BLaER1 treated with 17β-estradiol and CSF1 and Interleukin-3, amounts not matched to agents 10 nM and 100 nM (cell line): ENCODE data around the gene UNK.

Experiments used
- H3K27ac ChIP-seq, 11 experiments: shearing (Covaris generic); formaldehyde crosslinking; 2 replicates each; pipeline ENCODE4 v1.8.1; 2022
- H3K27me3 ChIP-seq, 11 experiments: shearing (Covaris generic); formaldehyde crosslinking; 2 replicates each; pipeline ENCODE4 v1.8.1; 2022
- H3K36me3 ChIP-seq, 11 experiments: shearing (Covaris generic); formaldehyde crosslinking; 2 replicates each; pipeline ENCODE4 v1.8.1; 2022
- H3K4me1 ChIP-seq, 10 experiments: shearing (Covaris generic); formaldehyde crosslinking; 2 replicates each; pipeline ENCODE4 v1.8.1; 2022
- H3K4me2 ChIP-seq, 11 experiments: shearing (Covaris generic); formaldehyde crosslinking; 2 replicates each; pipeline ENCODE4 v1.8.1; 2022
- H3K4me3 ChIP-seq, 10 experiments: shearing (Covaris generic); formaldehyde crosslinking; 2 replicates each; pipeline ENCODE4 v1.8.1; 2022
- H3K9ac ChIP-seq, 11 experiments: shearing (Covaris generic); formaldehyde crosslinking; 2 replicates each; pipeline ENCODE4 v1.8.1; 2022
- H3K9me3 ChIP-seq, 11 experiments: shearing (Covaris generic); formaldehyde crosslinking; replicated peaks in 1 of 11; 2 replicates each; pipeline ENCODE4 v1.8.1; 2022
- H4K20me1 ChIP-seq, 11 experiments: shearing (Covaris generic); formaldehyde crosslinking; 2 replicates each; pipeline ENCODE4 v1.8.1; 2022
- Cebpa-rat ChIP-seq, 11 experiments: shearing (Covaris generic); IDR thresholded peaks; 2 replicates each; pipeline ENCODE4 v1.8.1; 2022

Gene UNK

DNA sequence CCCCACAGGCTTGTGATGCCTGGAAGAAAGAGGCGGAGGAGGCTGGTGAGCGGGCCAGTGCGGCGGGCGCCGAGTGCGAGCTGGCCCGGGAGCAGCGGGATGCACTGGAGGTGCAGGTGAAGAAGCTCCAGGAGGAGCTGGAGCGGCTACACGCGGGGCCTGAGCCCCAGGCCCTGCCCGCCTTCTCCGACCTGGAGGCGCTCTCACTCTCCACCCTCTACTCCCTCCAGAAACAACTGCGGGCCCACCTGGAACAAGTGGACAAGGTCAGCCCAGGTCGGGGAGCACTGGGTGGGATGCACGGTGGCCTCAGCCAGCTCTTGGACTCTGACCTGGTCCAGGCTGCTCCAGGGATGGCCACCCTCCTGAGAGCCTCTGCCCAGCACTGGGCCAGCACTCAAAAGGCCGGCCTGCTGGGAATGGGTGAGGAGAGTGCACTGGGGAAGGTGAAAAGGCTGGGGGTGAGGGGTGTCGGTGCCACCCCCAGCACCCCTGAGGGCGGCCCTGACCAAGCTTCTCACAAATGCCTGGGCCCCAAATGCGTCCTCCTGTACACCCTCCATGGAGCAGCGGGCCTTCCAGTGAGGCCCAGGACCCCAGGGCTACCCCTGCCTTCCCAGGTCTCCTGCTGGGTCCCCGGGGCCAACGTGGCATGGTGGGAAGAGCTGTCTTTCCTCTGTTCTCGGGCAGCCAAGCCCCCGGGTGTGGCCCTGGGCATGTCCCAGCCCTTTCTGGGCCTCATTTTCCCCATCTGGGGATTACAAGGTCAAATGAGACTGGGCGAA is 38.8 kb downstream of the UNK start:
- Histone ChIP-seq H3K4me1 (peaks cover 29 to 47% (median 37%) of the 10 kb centered on the region in 10 experiments), H3K4me3 (no peak overlapping the region), H3K27ac (no peak overlapping the region), H3K9ac (peak overlapping the region in 4 of 11 experiments; percentile 22 to 48 (median 36); a peak in 4 of 22 replicates), H3K36me3 (peaks cover 76 to 97% (median 87%) of the 10 kb centered on the region in 11 experiments), H3K27me3 (no peaks in the 10 kb centered on the region), H4K20me1 (peaks cover 9 to 98% (median 46%) of the 10 kb centered on the region in 11 experiments; a peak in 19 of 22 replicates), H3K9me3 (no peaks in the 10 kb centered on the region), H3K4me2 (peak overlapping the region in 1 of 11 experiments; percentile 74; a peak in 1 of 22 replicates)
- no peak for TF ChIP-seq Cebpa-rat (IDR thresholded peaks at IDR 0.05)

DNA sequence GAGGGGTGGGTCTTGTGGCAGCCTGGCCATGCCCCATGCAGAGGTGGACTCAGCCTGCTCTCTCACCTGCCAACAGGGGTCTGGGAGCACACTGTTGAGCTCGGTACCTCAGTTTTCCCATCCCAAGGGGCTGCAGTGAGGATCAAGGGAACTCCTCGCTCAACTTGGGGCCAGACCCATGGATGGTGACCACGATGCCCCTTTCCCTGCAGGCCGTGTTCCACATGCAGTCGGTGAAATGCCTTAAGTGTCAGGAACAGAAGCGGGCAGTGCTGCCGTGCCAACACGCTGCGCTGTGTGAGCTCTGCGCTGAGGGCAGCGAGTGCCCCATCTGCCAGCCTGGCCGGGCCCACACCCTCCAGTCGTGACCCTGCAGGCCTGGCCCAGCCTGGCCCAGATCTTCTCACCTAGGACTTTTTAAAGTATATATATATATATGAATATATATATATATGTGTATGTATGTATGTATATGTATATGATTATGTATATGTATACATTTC is 39.5 kb downstream of the UNK start:
- H3K4me3 ChIP-seq = no peak overlapping the region
- no peak for TF ChIP-seq Cebpa-rat (IDR thresholded peaks at IDR 0.05)
- peaks cover 76 to 97% (median 87%) of the 10 kb centered on the region in 11 experiments for H3K36me3 ChIP-seq
- peaks cover 31 to 53% (median 43%) of the 10 kb centered on the region in 10 experiments for H3K4me1 ChIP-seq
- peak overlapping the region in 2 of 11 experiments; percentile 28 to 77; a peak in 3 of 22 replicates for H3K9ac ChIP-seq
- H3K4me2 ChIP-seq = peak overlapping the region in 2 of 11 experiments; percentile 74; a peak in 3 of 22 replicates
- H4K20me1 ChIP-seq = peaks cover 16 to 99% (median 53%) of the 10 kb centered on the region in 11 experiments; a peak in 19 of 22 replicates
- H3K9me3 ChIP-seq = no peaks in the 10 kb centered on the region
- H3K27ac ChIP-seq = no peak overlapping the region
- no peaks in the 10 kb centered on the region for H3K27me3 ChIP-seq

GRCh38 chr17:75824666-75825065 is 40.1 kb downstream of the UNK start:
- Histone ChIP-seq H3K4me2 (peak overlapping the region in 4 of 11 experiments; percentile 12 to 74 (median 56); a peak in 6 of 22 replicates), H4K20me1 (peaks cover 16 to 99% (median 53%) of the 10 kb centered on the region in 11 experiments; a peak in 19 of 22 replicates), H3K27me3 (no peaks in the 10 kb centered on the region), H3K9ac (peak overlapping the region in 8 of 11 experiments; percentile 27 to 77 (median 42); a peak in 9 of 22 replicates), H3K27ac (peak overlapping the region in 5 of 11 experiments; percentile 4 to 73 (median 37); a peak in 7 of 22 replicates), H3K4me1 (peaks cover 31 to 55% (median 44%) of the 10 kb centered on the region in 10 experiments), H3K9me3 (no peaks in the 10 kb centered on the region), H3K4me3 (no peak overlapping the region), H3K36me3 (peaks cover 75 to 97% (median 87%) of the 10 kb centered on the region in 11 experiments)
- no peak for TF ChIP-seq Cebpa-rat (IDR thresholded peaks at IDR 0.05)

DNA sequence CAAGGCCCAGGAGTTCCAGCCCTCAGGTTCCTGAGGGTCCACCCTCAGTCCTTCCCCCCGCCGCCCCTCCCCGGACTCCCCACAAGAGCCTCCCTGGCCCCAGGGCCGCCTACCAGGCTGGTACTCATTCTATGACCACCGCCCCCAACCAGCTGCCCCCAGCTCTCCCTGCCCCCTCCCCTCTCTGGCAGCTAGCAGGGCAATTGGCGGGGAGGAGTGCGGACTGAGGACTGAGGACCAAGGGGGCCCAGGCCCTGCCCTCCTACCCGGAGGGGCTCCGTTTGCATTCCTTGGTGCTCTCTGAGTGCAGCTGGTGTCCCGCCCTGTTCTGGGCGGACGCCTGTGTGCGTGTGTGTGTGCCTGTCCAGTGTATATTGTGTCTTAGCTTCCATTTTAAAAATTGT is 40.5 kb downstream of the UNK start:
- peaks cover 31 to 55% (median 47%) of the 10 kb centered on the region in 10 experiments for H3K4me1 ChIP-seq
- H3K27me3 ChIP-seq = no peaks in the 10 kb centered on the region
- H3K9me3 ChIP-seq = no peaks in the 10 kb centered on the region
- peaks cover 75 to 97% (median 87%) of the 10 kb centered on the region in 11 experiments for H3K36me3 ChIP-seq
- H3K4me3 ChIP-seq = no peak overlapping the region
- peaks cover 16 to 99% (median 53%) of the 10 kb centered on the region in 11 experiments; a peak in 19 of 22 replicates for H4K20me1 ChIP-seq
- no peak for TF ChIP-seq Cebpa-rat (IDR thresholded peaks at IDR 0.05)
- peak overlapping the region in 3 of 11 experiments; percentile 37 to 74 (median 74); a peak in 3 of 22 replicates for H3K4me2 ChIP-seq
- peak overlapping the region in 5 of 11 experiments; percentile 27 to 77 (median 54); a peak in 6 of 22 replicates for H3K9ac ChIP-seq
- peak overlapping the region in 3 of 11 experiments; percentile 4 to 73 (median 60); a peak in 2 of 22 replicates for H3K27ac ChIP-seq

DNA sequence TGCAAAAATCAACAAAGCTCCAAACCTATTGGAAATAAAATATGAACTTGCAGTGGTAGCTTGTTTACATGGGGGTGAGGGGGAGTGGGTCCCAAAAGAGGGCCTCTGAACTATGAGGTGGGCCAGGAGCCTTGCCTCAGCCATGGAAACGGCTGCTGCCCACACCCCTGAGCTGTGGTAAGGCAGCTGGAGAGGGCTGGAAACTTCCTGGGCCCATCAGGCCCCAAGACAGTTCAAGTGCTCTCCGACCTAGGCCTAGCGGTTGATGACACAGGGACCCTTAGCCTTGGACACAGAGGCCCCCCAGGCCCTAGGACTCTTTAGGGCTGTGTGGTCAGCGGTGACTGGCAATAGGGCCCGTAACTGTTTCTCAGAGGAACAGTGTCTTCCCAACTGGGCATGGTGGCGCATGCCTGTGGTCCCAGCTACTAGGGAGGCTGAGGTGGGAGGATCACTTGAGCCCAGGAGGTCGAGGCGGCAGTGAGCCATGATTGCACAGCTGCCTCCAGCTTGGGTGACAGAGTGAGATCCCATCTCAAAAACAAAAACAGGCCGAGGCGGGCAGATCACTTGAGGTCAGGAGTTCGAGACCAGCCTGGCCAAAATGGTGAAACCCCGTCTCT is 41.3 kb downstream of the UNK start:
- no peaks in the 10 kb centered on the region for H3K27me3 ChIP-seq
- peak overlapping the region in 5 of 11 experiments; percentile 4 to 71 (median 21); a peak in 7 of 22 replicates for H3K27ac ChIP-seq
- peak overlapping the region in 5 of 11 experiments; percentile 29 to 88 (median 78); a peak in 7 of 22 replicates for H3K4me2 ChIP-seq
- peaks cover 75 to 97% (median 87%) of the 10 kb centered on the region in 11 experiments for H3K36me3 ChIP-seq
- H3K9ac ChIP-seq = peak overlapping the region in 7 of 11 experiments; percentile 3 to 38 (median 27); a peak in 4 of 22 replicates
- peaks cover 35 to 58% (median 49%) of the 10 kb centered on the region in 10 experiments for H3K4me1 ChIP-seq
- peaks cover 16 to 99% (median 54%) of the 10 kb centered on the region in 11 experiments; a peak in 19 of 22 replicates for H4K20me1 ChIP-seq
- TF ChIP-seq Cebpa-rat (IDR thresholded peaks at IDR 0.05) = no peak
- no peaks in the 10 kb centered on the region for H3K9me3 ChIP-seq
- H3K4me3 ChIP-seq = no peak overlapping the region

DNA sequence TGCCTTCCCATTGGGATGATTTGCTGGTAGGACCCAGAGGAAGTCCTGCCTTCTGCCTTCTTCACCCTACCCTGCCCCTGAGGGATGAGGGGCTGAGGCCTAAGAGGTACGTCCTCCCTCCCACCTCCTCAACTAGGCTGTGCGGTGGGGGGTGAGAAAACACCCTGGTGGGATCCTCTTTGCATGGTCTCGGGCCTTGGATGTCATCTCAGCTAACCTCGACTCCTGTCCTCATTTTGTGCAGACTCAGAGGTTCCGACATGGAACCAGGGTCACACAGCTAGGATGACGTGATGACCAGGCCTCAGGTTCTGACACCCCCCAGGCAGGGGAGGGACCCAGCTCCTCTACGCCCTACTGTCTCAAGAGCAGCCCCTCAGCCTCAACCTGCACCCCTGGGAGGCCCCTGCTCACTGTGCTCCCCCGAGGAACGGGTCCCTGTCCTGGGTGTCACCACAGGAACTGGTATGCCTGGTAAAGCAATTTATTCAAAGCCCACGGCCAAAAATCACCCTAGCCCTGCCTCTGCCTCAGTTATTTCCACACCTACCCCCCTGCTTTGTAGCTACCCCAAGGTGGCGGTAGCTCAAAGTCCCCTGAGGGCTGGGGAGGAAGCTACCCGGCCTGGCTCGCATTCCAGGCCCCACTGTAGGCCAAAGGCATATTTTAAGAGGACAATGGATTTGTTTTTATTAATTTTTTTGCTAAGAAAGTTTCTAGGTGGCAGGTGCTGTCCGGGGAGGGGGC is 42.1 kb downstream of the UNK start:
- peaks cover 38 to 62% (median 53%) of the 10 kb centered on the region in 10 experiments for H3K4me1 ChIP-seq
- H3K9ac ChIP-seq = peak overlapping the region; percentile 5 to 74 (median 66); a peak in 20 of 22 replicates
- peaks cover 13 to 97% (median 46%) of the 10 kb centered on the region in 11 experiments; a peak in 19 of 22 replicates for H4K20me1 ChIP-seq
- H3K36me3 ChIP-seq = peaks cover 69 to 96% (median 81%) of the 10 kb centered on the region in 11 experiments
- H3K9me3 ChIP-seq = no peaks in the 10 kb centered on the region
- H3K27ac ChIP-seq = peak overlapping the region in 10 of 11 experiments; percentile 26 to 80 (median 68); a peak in 18 of 22 replicates
- no peaks in the 10 kb centered on the region for H3K27me3 ChIP-seq
- peak overlapping the region in 1 of 10 experiments; percentile 9; a peak in 2 of 20 replicates for H3K4me3 ChIP-seq
- TF ChIP-seq Cebpa-rat (IDR thresholded peaks at IDR 0.05) = no peak
- peak overlapping the region; percentile 57 to 88 (median 78); a peak in 21 of 22 replicates for H3K4me2 ChIP-seq

GRCh38 chr17:75827308-75828075 is 42.9 kb downstream of the UNK start:
- Histone ChIP-seq H3K9me3 (no peaks in the 10 kb centered on the region), H3K4me3 (peak overlapping the region in 3 of 10 experiments; percentile 9 to 36 (median 22); a peak in 5 of 20 replicates), H4K20me1 (peaks cover 7 to 97% (median 45%) of the 10 kb centered on the region in 11 experiments; a peak in 19 of 22 replicates), H3K9ac (peak overlapping the region; percentile 5 to 74 (median 66); a peak in 21 of 22 replicates), H3K27me3 (no peaks in the 10 kb centered on the region), H3K4me1 (peaks cover 46 to 66% (median 59%) of the 10 kb centered on the region in 10 experiments), H3K36me3 (peaks cover 62 to 96% (median 74%) of the 10 kb centered on the region in 11 experiments), H3K4me2 (peak overlapping the region; percentile 57 to 88 (median 78)), H3K27ac (peak overlapping the region in 10 of 11 experiments; percentile 26 to 80 (median 68); a peak in 18 of 22 replicates)
- TF ChIP-seq Cebpa-rat (IDR thresholded peaks at IDR 0.05) = no peak
